HCT116 (cell line): Measurements from ENCODE around the gene DARS1. TPM values are rescaled to one million over a fixed set of nuclear protein-coding genes. Genes with fewer than 3 reads are reported as not detected.

Source experiments
- ATAC-seq: fragments of 200-7000 bp; cut with Tn5 transposase; 2 replicates; pipeline ENCODE4 v1.9.1; 2020; ENCODE audit warnings: mild to moderate bottlenecking, moderate library complexity
- BruUV-seq: library from RNA; stranded (reverse); fragments of 400-500 nt; replicated peaks from 2 replicates; lab custom pipeline; 2021; lab: Mats Ljungman, UMichigan
- CTCF ChIA-PET: fragments of 300-600 bp; sonication (Branson Sonifier 250); formaldehyde crosslinking; loops from one replicate; lab custom pipeline; 2021; ENCODE audit warnings: antibody characterized with exemption; lab: Charles Lee
- POLR2A ChIA-PET: fragments of 300-600, 350-600 bp; sonication (Branson Sonifier 250); formaldehyde crosslinking; loops from one replicate; lab custom pipeline; 2021; ENCODE audit warnings: antibody characterized with exemption; lab: Charles Lee
- RAD21 ChIA-PET, 2 experiments: fragments of 300-600 bp; sonication (Branson Sonifier 250); formaldehyde crosslinking; loops; one replicate each; lab custom pipeline; 2023; ENCODE audit warnings: low total read pairs in 2 of 2; ENCODE audit not compliant: uncharacterized antibody in 2 of 2, unreplicated experiment in 2 of 2, low non-redundant PET in 1 of 2; lab: Charles Lee
- DNase-seq: peaks from one replicate; pipeline ENCODE4 v3.0.0-alpha.2; 2010; ENCODE audit warnings: low read depth, low spot score
- H2AFZ ChIP-seq: fragments of 200-600 bp; shearing (Covaris generic), sonication (generic); 2 replicates; pipeline ENCODE4 v1.6.1; 2017; ENCODE audit warnings: low read depth, mixed run types, mixed read lengths, antibody characterized with exemption, low read length; ENCODE audit not compliant: poor library complexity, severe bottlenecking
- H3K27ac ChIP-seq: 2 replicates; pipeline ENCODE4 v1.5.1; 2012; ENCODE audit warnings: low read depth, low read length
- H3K27me3 ChIP-seq: fragments of 200-600 bp; sonication (generic); 2 replicates; pipeline ENCODE4 v1.6.1; 2016; ENCODE audit warnings: mixed run types, low read length, mixed read lengths; ENCODE audit not compliant: insufficient read depth
- H3K36me3 ChIP-seq, 2 experiments: fragments of 200-500 bp in 1 of 2; fragments of 200-600 bp in 1 of 2; sonication (Bioruptor generic) in 1 of 2; sonication (generic) in 1 of 2; 2 replicates each; pipeline versions ENCODE4 v1.5.1 to v1.6.1; 2014 to 2016; ENCODE audit warnings: low read length in 2 of 2, inconsistent platforms in 1 of 2, mixed read lengths in 1 of 2, mixed run types in 1 of 2; ENCODE audit not compliant: insufficient read depth in 2 of 2, control insufficient read depth in 1 of 2
- H3K4me1 ChIP-seq, 2 experiments: fragments of 200-600 bp in 1 of 2; sonication (generic) in 1 of 2; 2 replicates each; pipeline versions ENCODE4 v1.5.1 to v1.6.1; 2012 to 2017; ENCODE audit warnings: low read length in 2 of 2, inconsistent platforms in 1 of 2, mild to moderate bottlenecking in 1 of 2, mixed read lengths in 1 of 2, mixed run types in 1 of 2, moderate library complexity in 1 of 2; ENCODE audit not compliant: insufficient read depth in 2 of 2, control insufficient read depth in 1 of 2
- H3K4me2 ChIP-seq: fragments of 200-600 bp; sonication (generic); 2 replicates; pipeline ENCODE4 v1.6.1; 2017; ENCODE audit warnings: mixed run types, low read length, mixed read lengths
- H3K4me3 ChIP-seq, 2 experiments: fragments of 200-600 bp in 1 of 2; sonication (generic) in 1 of 2; replicated peaks in 1 of 2; 2 replicates each; pipeline ENCODE4 v1.5.1; 2011 to 2016; ENCODE audit warnings: low read length in 2 of 2, control low read depth in 1 of 2, low read depth in 1 of 2, mild to moderate bottlenecking in 1 of 2, mixed read lengths in 1 of 2, mixed run types in 1 of 2
- H3K79me2 ChIP-seq: fragments of 200-600 bp; sonication (generic); 2 replicates; pipeline ENCODE4 v1.6.1; 2017; ENCODE audit warnings: mild to moderate bottlenecking, mixed run types, low read length, moderate library complexity, mixed read lengths; ENCODE audit not compliant: insufficient read depth
- H3K9ac ChIP-seq: fragments of 200-600 bp; sonication (generic); 2 replicates; pipeline ENCODE4 v1.6.1; 2016; ENCODE audit warnings: low read length, mixed read lengths
- H3K9me2 ChIP-seq: fragments of 200-600 bp; sonication (generic), shearing (Covaris generic); 2 replicates; pipeline ENCODE4 v1.6.1; 2017; ENCODE audit warnings: mixed run types, mild to moderate bottlenecking, moderate library complexity; ENCODE audit not compliant: insufficient read depth
- H3K9me3 ChIP-seq, 2 experiments: fragments of 200-500 bp in 1 of 2; fragments of 200-600 bp in 1 of 2; sonication (Bioruptor generic) in 1 of 2; sonication (generic) in 1 of 2; 2 replicates each; pipeline ENCODE4 v1.6.1; 2014 to 2017; ENCODE audit warnings: low read length in 2 of 2, mixed read lengths in 2 of 2, inconsistent platforms in 1 of 2, low read depth in 1 of 2, mild to moderate bottlenecking in 1 of 2, mixed run types in 1 of 2, moderate library complexity in 1 of 2; ENCODE audit not compliant: control insufficient read depth in 1 of 2, insufficient read depth in 1 of 2
- H4K20me1 ChIP-seq: fragments of 200-600 bp; sonication (generic), shearing (Covaris generic); 2 replicates; pipeline ENCODE4 v1.6.1; 2017; ENCODE audit warnings: mixed run types, mild to moderate bottlenecking, moderate library complexity; ENCODE audit not compliant: insufficient read depth
- EGR1 ChIP-seq: IDR thresholded peaks from 2 replicates; pipeline ENCODE4 v1.6.1; 2012; ENCODE audit warnings: low read depth
- ELF1 ChIP-seq: IDR thresholded peaks from 2 replicates; pipeline ENCODE4 v1.6.1; 2012; ENCODE audit warnings: low read depth, borderline replicate concordance
- POLR2AphosphoS5 ChIP-seq: IDR thresholded peaks from 2 replicates; pipeline ENCODE4 v1.6.1; 2011; ENCODE audit warnings: mild to moderate bottlenecking, low read depth, low read length, moderate library complexity
- RAD21 ChIP-seq: IDR thresholded peaks from 2 replicates; pipeline ENCODE4 v1.6.1; 2012; ENCODE audit warnings: low read depth, mild to moderate bottlenecking
- REST ChIP-seq: IDR thresholded peaks from 2 replicates; pipeline ENCODE4 v1.6.1; 2012; ENCODE audit warnings: low read depth
- SP1 ChIP-seq: IDR thresholded peaks from 2 replicates; pipeline ENCODE4 v1.6.1; 2012; ENCODE audit warnings: low read depth
- SRF ChIP-seq: IDR thresholded peaks from 2 replicates; pipeline ENCODE4 v1.6.1; 2012; ENCODE audit warnings: low read depth
- YY1 ChIP-seq: IDR thresholded peaks from 2 replicates; pipeline ENCODE4 v1.6.1; 2011; ENCODE audit warnings: low read length, low read depth, moderate library complexity, mild to moderate bottlenecking; ENCODE audit not compliant: insufficient replicate concordance; ENCODE audit errors: extremely low read depth
- ZNF274 ChIP-seq: fragments of 200-500 bp; sonication (Bioruptor generic); IDR thresholded peaks from 2 replicates; pipeline ENCODE4 v1.6.1; 2014; ENCODE audit warnings: mild to moderate bottlenecking, low read depth, low read length, inconsistent platforms
- intact Hi-C: fragments of 100-400 bp; cut with micrococcal nuclease; formaldehyde crosslinking; loops from 2 replicates; pipeline ENCODE4 v1.10.0; 2022
- total RNA-seq: library from RNA; stranded (reverse); gene quantifications from one replicate; pipeline ENCODE4 v1.2.1, GENCODE V29; 2021; ENCODE audit not compliant: unreplicated experiment

Gene DARS1
- total RNA-seq, 1 experiment from 2014 or later, result 94.8 TPM

- CTCF ChIA-PET, result no interaction called here
- H2AFZ ChIP-seq, result no peak overlapping the region
- no peaks in the 10 kb centered on the region for H3K9me3 ChIP-seq
- BruUV-seq, result no TSS peak
- ATAC-seq, result no peak
- H3K9ac ChIP-seq, result no peak overlapping the region
- no peaks in the 10 kb centered on the region for H4K20me1 ChIP-seq
- H3K4me2 ChIP-seq, result no peak overlapping the region
- DNase-seq, result no peak
- no peaks in the 10 kb centered on the region for H3K36me3 ChIP-seq
- intact Hi-C loops, result no loop called here
- H3K4me1 ChIP-seq, result no peaks in the 10 kb centered on the region
- H3K9me2 ChIP-seq, result no peaks in the 10 kb centered on the region
- H3K79me2 ChIP-seq, result no peaks in the 10 kb centered on the region
- RAD21 ChIA-PET, result no interaction called here
- H3K27me3 ChIP-seq, result no peaks in the 10 kb centered on the region
- no peak overlapping the region for H3K27ac ChIP-seq
- POLR2A ChIA-PET, result no interaction called here
- no peak for TF ChIP-seq EGR1
- no peak overlapping the region for H3K4me3 ChIP-seq
These were observed 92.0 kb downstream of the DARS1 start for GRCh38 chr2:135893374-135893794.

- no peaks in the 10 kb centered on the region for H3K9me2 ChIP-seq
- H3K79me2 ChIP-seq, result no peaks in the 10 kb centered on the region
- no TSS peak for BruUV-seq
- no peaks in the 10 kb centered on the region for H4K20me1 ChIP-seq
- H3K36me3 ChIP-seq, result no peaks in the 10 kb centered on the region
- H3K9ac ChIP-seq, result no peak overlapping the region
- TF ChIP-seq REST (no peak), POLR2AphosphoS5 (no peak), SRF (no peak), ZNF274 (no peak), SP1 (no peak), RAD21 (no peak), YY1 (no peak), ELF1 (no peak)
- TF ChIP-seq, all 23 proteins: peak for 0
- intact Hi-C loops, result no loop called here
- no peaks in the 10 kb centered on the region for H3K9me3 ChIP-seq
- CTCF ChIA-PET, result no interaction called here
- ATAC-seq (no peak), DNase-seq (no peak)
- H3K4me1 ChIP-seq, result no peaks in the 10 kb centered on the region
- no peak overlapping the region for H3K27ac ChIP-seq
- RAD21 ChIA-PET, result no interaction called here
- no peak overlapping the region for H2AFZ ChIP-seq
- H3K4me3 ChIP-seq, result no peak overlapping the region
- no peaks in the 10 kb centered on the region for H3K27me3 ChIP-seq
- H3K4me2 ChIP-seq, result no peak overlapping the region
- POLR2A ChIA-PET, result no interaction called here
These were observed 94.6 kb downstream of the DARS1 start for GRCh38 chr2:135890835-135891234.
